HG03066 (cell line): ENCODE measurements around the gene ENTREP1.

Experiments
- ATAC-seq: cut with Tn5 transposase; IDR thresholded peaks from one replicate; pipeline ENCODE4 v1.9.1; 2021; ENCODE audit warnings: low read depth; ENCODE audit not compliant: unreplicated experiment

The ENTREP1 gene

GRCh38 chr9:69363191-69363590 lies 38.2 kb downstream of the ENTREP1 start:
- ATAC-seq, result no peak

DNA sequence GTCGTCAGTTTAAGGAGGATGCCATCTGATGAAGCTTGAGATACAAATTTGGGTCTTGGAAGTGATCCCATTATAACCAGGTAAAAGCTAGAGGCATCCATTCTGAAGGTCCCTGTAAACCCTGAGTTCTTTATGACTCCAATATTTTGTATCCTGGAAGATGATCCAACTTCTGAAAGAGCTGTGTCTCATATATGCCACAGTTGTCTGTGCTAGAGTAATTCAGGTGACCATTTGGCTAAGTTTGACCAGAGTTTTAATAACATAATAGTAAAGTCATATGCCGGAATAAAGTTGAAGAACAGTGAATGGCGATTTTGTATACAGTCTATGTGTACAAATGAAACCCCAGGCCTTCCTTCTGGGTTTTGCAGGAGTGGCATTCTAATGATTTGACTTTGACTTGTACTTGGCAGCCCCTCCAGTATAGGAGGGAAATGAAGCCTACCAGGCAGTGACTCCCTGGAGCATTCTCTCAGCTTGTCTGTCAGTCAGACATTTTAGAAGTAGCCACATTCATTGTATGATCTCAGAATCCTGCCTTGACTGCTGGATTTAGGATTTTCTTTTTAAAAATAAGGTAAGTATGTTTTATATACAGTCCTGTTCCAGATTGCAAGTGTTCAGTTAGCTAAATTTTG lies 39.6 kb downstream of the ENTREP1 start:
- no peak for ATAC-seq

GRCh38 chr9:69370430-69370829 lies 45.4 kb downstream of the ENTREP1 start:
- no peak for ATAC-seq

DNA sequence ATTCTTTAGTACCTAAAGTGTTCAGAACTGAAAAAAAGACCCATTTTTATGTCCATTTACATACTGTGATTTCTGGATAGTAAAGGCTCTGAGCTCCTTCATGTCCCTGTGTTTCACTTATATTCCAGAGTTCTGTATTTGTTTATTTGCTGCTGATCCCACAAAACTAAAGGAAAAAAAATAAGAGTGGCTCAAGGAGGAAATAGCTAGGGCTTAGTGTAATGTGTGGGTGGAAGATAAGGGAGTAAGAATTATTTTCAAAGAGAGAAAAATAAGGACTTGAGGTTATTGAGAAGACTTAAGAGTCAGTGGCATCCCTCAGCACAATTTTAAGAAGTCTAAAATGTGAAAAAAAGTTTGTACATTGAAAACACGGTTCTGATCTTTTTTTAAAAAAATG lies 46.0 kb downstream of the ENTREP1 start:
- no peak for ATAC-seq

DNA sequence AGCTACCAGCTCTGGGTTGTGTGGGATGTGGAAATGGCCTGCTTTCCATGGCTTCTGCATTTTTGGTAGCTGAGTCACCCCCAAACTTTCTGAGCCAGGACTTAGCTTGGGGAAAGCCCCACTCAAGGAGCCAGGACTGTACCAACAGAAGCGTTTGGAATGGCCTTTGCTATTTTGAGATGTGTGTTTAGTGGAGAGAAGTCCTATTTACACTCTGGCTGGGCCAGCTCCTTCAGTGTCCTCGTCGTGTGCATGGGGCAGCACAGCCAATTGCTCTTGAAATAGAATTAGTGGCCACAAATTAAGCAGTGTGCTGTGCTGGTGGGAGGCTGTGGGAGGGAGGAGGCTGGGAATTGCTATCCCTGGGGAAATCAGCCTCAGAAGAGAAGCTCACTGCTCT lies 51.6 kb downstream of the ENTREP1 start:
- ATAC-seq, result no peak

- no peak for ATAC-seq
Observed at GRCh38 chr9:69377291-69377690, 52.3 kb downstream of the ENTREP1 start.

- ATAC-seq, result no peak
Observed at GRCh38 chr9:69377981-69378380, 53.0 kb downstream of the ENTREP1 start.

DNA sequence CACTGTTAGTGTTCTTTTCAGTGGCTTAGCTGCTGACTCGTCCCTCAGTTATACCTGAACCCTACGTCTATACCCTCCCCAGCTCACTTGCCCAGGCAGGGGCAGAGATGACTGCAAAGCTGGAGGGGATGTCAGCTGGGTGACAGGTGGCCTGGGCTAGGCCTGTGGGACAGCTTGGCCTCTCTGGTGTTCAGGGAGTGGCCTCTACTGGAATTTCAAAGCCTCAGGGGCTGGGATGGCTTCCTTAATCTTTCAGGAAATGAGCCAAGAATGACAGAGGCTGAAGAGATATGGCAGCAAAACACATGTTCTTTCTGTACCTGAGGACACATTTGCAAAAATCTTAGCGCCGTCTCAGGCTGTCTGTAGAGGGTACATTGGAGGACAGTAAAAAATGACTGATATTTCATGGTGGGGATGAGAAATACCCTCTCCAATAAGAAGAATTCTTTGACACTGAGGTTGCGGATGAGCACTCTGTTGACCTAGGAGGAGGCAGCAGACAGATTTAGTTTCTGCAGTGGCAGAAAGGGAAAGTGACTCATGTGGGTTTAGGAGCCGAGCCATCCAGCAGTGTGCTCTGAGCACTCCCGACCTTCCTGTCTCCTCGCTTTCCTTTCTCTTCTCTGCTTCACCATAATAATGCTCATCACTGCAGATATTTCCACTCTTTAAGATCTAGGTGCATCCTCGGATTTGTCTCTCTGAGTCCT lies 54.4 kb downstream of the ENTREP1 start:
- no peak for ATAC-seq

- ATAC-seq, result no peak
Observed at GRCh38 chr9:69380301-69380700, 55.3 kb downstream of the ENTREP1 start.

DNA sequence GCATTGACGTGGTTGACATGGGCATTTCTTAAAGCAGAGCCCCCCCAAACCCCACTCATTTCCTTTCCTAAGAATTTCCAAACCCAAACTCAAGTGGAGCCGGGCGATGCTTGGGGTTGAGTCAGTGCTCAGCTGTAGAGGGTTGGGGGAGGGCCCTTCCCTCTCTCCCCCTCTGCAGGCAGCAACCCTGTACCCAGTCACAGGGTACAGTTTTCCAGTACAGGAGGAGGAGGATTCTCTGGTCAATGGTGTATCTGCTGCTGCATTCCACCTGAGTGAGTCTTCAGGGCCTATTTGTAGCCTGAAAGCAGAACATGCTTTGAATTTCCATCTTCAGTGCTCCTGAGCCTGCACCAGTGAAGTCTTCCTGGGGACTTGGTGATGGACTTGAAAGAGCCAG lies 55.8 kb downstream of the ENTREP1 start:
- ATAC-seq, result no peak

- ATAC-seq, result no peak
Observed at GRCh38 chr9:69382135-69382534, 57.1 kb downstream of the ENTREP1 start.

- no peak for ATAC-seq
Observed at GRCh38 chr9:69385581-69386033, 60.6 kb downstream of the ENTREP1 start.

GRCh38 chr9:69386651-69387050 lies 61.6 kb downstream of the ENTREP1 start:
- no peak for ATAC-seq

GRCh38 chr9:69388596-69388995 lies 63.6 kb downstream of the ENTREP1 start:
- no peak for ATAC-seq

GRCh38 chr9:69389437-69389995 lies 64.5 kb downstream of the ENTREP1 start:
- ATAC-seq, result no peak

GRCh38 chr9:69391487-69391886 lies 66.5 kb downstream of the ENTREP1 start:
- ATAC-seq, result no peak

DNA sequence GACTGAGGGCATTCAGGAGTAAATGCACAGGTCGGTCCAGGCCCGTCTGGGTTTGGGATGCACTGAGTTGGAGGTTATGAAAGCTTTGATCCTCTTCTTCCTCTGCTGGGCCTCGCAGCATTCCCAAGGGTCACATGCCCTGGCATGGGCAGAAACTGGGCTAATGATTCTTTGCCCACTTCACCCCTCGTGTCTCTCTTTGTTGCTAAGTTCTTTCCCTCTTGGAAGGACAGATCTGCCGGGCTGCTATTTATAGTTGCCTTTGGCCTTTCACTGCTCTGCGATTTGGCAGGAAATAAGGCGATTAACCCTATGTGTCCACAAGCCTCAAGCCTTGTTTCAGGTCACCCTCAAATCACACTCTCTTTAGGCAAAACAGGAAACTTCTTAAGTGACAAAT lies 66.9 kb downstream of the ENTREP1 start:
- ATAC-seq, result no peak

DNA sequence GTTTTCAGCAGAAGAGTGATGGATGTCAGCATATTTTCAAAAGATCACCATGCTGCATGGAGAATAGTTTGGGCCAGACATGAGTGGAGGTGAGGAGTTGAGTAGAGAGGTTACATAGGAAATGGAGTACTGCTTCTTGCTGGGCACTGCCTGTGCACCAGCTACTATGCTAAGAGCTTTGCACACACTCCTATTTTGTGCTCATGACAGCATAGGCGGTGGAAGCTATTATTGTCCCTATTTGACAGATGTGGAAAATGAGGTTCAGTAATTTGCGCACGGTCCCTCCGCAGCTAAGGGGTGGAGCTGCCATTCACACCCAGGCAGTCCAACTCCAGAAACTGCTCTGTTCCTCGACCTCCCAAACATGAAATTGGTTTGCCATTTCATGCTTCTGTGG lies 67.8 kb downstream of the ENTREP1 start:
- no peak for ATAC-seq

- ATAC-seq, result no peak
Observed at GRCh38 chr9:69393425-69393824, 68.4 kb downstream of the ENTREP1 start.

DNA sequence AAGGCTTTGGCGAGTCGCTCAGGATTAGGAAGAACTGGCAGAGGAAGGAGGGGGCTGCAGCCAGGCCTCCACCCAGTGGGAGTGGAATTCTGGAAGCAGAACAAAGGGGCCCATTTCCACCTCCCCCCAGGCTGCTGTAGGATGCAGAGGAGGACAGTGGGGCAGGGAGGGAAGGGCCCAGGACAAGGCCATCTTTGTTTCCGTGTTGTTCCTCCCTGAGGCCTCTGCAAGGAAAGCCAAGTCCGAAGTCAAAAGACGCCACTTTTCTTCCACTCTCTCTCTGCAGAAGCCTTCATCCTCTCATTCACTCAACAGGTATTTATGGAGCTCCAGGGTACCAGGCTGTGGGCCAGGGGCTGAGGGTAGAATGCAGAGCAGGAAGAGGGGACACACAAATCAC lies 70.7 kb downstream of the ENTREP1 start:
- ATAC-seq, result no peak

DNA sequence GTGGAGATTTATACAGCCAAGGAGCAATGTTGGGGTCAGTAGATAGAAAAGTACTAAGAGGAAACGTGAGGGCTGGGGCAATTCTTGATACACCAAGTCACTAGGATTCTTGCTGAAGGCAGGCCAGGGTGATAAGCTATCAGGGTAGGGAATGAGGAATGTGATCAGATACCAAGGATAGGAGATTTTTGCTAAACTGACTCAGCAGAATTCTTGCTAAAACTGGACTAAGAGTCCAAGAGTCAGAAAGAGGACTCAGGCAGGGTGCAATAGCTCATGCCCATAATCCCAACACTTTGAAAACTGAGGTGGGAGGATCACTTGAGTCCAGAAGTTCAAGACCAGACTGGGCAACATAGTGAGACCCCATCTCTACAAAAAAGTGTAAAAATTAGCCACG lies 71.7 kb downstream of the ENTREP1 start:
- ATAC-seq, result no peak
